Ishikawa (cell line): ENCODE results near the gene LEPROT.

Experiments used
- CEBPB ChIP-seq: IDR thresholded peaks from 2 replicates; pipeline ENCODE4 v1.6.1; 2012
- CREB1 ChIP-seq: IDR thresholded peaks from 2 replicates; pipeline ENCODE4 v1.6.1; 2012; ENCODE audit warnings: low read depth
- EGR1 ChIP-seq: IDR thresholded peaks from 2 replicates; pipeline ENCODE4 v1.6.1; 2012
- EP300 ChIP-seq: IDR thresholded peaks from 2 replicates; pipeline ENCODE4 v1.6.1; 2012; ENCODE audit warnings: borderline replicate concordance
- FOXM1 ChIP-seq: IDR thresholded peaks from 2 replicates; pipeline ENCODE4 v1.6.1; 2012; ENCODE audit warnings: low read depth, borderline replicate concordance
- MAX ChIP-seq: IDR thresholded peaks from 2 replicates; pipeline ENCODE4 v1.6.1; 2012
- NFIC ChIP-seq: IDR thresholded peaks from 2 replicates; pipeline ENCODE4 v1.6.1; 2012
- RAD21 ChIP-seq: IDR thresholded peaks from 2 replicates; pipeline ENCODE4 v1.6.1; 2012; ENCODE audit warnings: low read depth
- REST ChIP-seq: IDR thresholded peaks from 2 replicates; pipeline ENCODE4 v1.6.1; 2012; ENCODE audit warnings: low read depth, mild to moderate bottlenecking
- TAF1 ChIP-seq: IDR thresholded peaks from 2 replicates; pipeline ENCODE4 v1.6.1; 2012; ENCODE audit warnings: low read depth, mild to moderate bottlenecking
- TCF12 ChIP-seq: IDR thresholded peaks from 2 replicates; pipeline ENCODE4 v1.6.1; 2012; ENCODE audit warnings: low read depth
- TEAD4 ChIP-seq: IDR thresholded peaks from 2 replicates; pipeline ENCODE4 v1.6.1; 2012
- USF1 ChIP-seq: IDR thresholded peaks from 2 replicates; pipeline ENCODE4 v1.6.1; 2012
- YY1 ChIP-seq: IDR thresholded peaks from 2 replicates; pipeline ENCODE4 v1.6.1; 2012; ENCODE audit warnings: low read depth
- ZBTB7A ChIP-seq: IDR thresholded peaks from 2 replicates; pipeline ENCODE4 v1.6.1; 2012; ENCODE audit warnings: low read depth

LEPROT gene

GRCh38 chr1:65440322-65440900 lies 19.9 kb downstream of the LEPROT start:
- no peak for TF ChIP-seq YY1
- TF ChIP-seq RAD21 = no peak
- no peak for TF ChIP-seq EGR1
- TF ChIP-seq CEBPB = no peak
- no peak for TF ChIP-seq MAX
- no peak for TF ChIP-seq TCF12
- TF ChIP-seq FOXM1 = no peak
- TF ChIP-seq ZBTB7A = no peak
- no peak for TF ChIP-seq CREB1
- no peak for TF ChIP-seq EP300
- no peak for TF ChIP-seq NFIC
- no peak for TF ChIP-seq TEAD4
- TF ChIP-seq TAF1 = no peak

- no peak for TF ChIP-seq RAD21
- TF ChIP-seq USF1 = no peak
- TF ChIP-seq EP300 = no peak
- TF ChIP-seq REST = no peak
- TF ChIP-seq FOXM1 = no peak
- TF ChIP-seq CEBPB = no peak
- TF ChIP-seq MAX = no peak
- no peak for TF ChIP-seq TEAD4
- no peak for TF ChIP-seq EGR1
- no peak for TF ChIP-seq NFIC
- TF ChIP-seq TCF12 = no peak
- TF ChIP-seq ZBTB7A = no peak
- no peak for TF ChIP-seq YY1
- no peak for TF ChIP-seq TAF1
- no peak for TF ChIP-seq CREB1
These were observed 20.4 kb downstream of the LEPROT start for GRCh38 chr1:65440915-65441314.

- TF ChIP-seq TCF12 = no peak
- TF ChIP-seq MAX = no peak
- TF ChIP-seq ZBTB7A = no peak
- no peak for TF ChIP-seq CREB1
- TF ChIP-seq TEAD4 = no peak
- TF ChIP-seq YY1 = no peak
- no peak for TF ChIP-seq FOXM1
- no peak for TF ChIP-seq EGR1
- TF ChIP-seq USF1 = no peak
- no peak for TF ChIP-seq REST
- TF ChIP-seq NFIC = no peak
- TF ChIP-seq CEBPB = no peak
These were observed 21.0 kb downstream of the LEPROT start for GRCh38 chr1:65441464-65441863.

- TF ChIP-seq EGR1 = no peak
- TF ChIP-seq USF1 = no peak
- no peak for TF ChIP-seq REST
- TF ChIP-seq TEAD4 = no peak
- TF ChIP-seq MAX = no peak
- TF ChIP-seq ZBTB7A = no peak
- TF ChIP-seq YY1 = no peak
- TF ChIP-seq TCF12 = no peak
- TF ChIP-seq RAD21 = no peak
- no peak for TF ChIP-seq EP300
- no peak for TF ChIP-seq TAF1
- TF ChIP-seq NFIC = no peak
- TF ChIP-seq CREB1 = no peak
- no peak for TF ChIP-seq CEBPB
- TF ChIP-seq FOXM1 = no peak
These were observed 22.0 kb downstream of the LEPROT start for GRCh38 chr1:65442442-65442841.
